Right lobe of liver (tissue), 4 donors: ENCODE results near the gene AIG1.

Experiments used
- CTCF ChIP-seq, 4 donors: fragments of 200-600 bp in 3 of 4; fragments of 450-650 bp in 1 of 4; IDR thresholded peaks; one replicate each; pipeline versions ENCODE4 v1.5.1 to v1.8.0; 2016 to 2022; ENCODE audit warnings: antibody characterized with exemption in 4 of 4, mild to moderate bottlenecking in 2 of 4
- POLR2A ChIP-seq: fragments of 450-650 bp; IDR thresholded peaks from one replicate; pipeline ENCODE4 v1.6.1; 2017; ENCODE audit warnings: antibody characterized with exemption, mild to moderate bottlenecking
- donor health status: DM: no; HTN: no; CAD: no.
- donor health status: DM: no; HTN: no; CAD: no.
- donor health status: DM: no; HTN: yes; CAD: no.

GRCh38 chr6:143177706-143178105 lies 117.0 kb downstream of the AIG1 start:
- TF ChIP-seq CTCF (IDR thresholded peaks at IDR 0.05) = no peak
- TF ChIP-seq POLR2A = no peak
